Astrocyte of the cerebellum (primary cell): Measurements from ENCODE around the gene MUC21.
"Not testable (repeated sequence)": the region's sequence is repeated elsewhere in the genome, so short reads cannot be mapped to it uniquely, and the experiment has no call there.

Source experiments
- DNase-seq: peaks from one replicate; pipeline ENCODE4 v3.0.0-alpha.2; 2011; ENCODE audit warnings: low read depth
- H3K4me3 ChIP-seq: 2 replicates; pipeline ENCODE4 v1.5.1; 2011; ENCODE audit warnings: mild to moderate bottlenecking, low read depth, low read length, moderate library complexity
- CTCF ChIP-seq: IDR thresholded peaks from 2 replicates; pipeline ENCODE4 v1.5.1; 2012; ENCODE audit warnings: low read length, low read depth, moderate library complexity, mild to moderate bottlenecking; ENCODE audit errors: missing control alignments
- in situ Hi-C: cut with HindIII; loops from 2 replicates; pipeline ENCODE4 v1.10.0; 2017; ENCODE audit warnings: low sequenced_read_pairs

Gene MUC21

DNA sequence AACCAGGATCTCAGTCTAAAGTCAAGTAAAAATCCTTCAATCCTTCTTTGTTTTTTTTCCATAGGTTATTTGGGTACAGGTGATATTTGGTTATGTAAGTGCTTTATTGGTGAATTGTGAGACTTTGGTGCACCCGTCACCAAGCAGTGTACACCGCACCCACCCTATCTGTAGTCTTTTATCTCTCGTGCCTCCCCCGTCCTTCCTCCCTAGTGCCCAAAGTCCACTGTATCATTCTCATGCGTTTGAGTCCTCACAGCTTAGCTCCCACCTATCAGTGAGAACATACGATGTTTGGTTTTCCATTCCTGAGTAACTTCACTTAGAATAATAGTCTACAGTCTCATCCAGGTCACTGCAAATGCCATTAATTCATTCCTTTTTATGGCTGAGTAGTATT, 27.6 kb downstream of the MUC21 start:
- H3K4me3 ChIP-seq = no peak overlapping the region
- in situ Hi-C loops = no loop called here
- TF ChIP-seq CTCF = no peak
- no peak for DNase-seq

- no peak for TF ChIP-seq CTCF
- in situ Hi-C loops = no loop called here
- no peak overlapping the region for H3K4me3 ChIP-seq
- DNase-seq = no peak
Observed at GRCh38 chr6:31016659-31017299, 33.3 kb downstream of the MUC21 start.

DNA sequence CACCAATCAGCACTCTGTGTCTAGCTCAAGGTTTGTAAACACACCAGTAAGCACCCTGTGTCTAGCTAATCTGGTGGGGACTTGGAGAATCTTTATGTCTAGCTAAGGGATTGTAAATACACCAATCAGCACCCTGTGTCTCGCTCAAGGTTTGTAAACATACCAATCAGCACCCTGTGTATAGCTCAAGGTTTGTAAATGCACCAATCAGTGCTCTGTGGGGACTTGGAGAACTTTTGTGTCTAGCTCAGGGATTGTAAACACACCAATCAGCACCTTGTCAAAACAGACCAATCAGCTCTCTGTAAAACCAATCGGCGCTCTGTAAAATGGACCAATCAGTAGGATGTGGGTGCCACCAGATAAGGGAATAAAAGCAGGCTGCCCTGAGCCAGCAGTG, 33.9 kb downstream of the MUC21 start:
- DNase-seq, in situ Hi-C loops, H3K4me3 ChIP-seq: not testable (repeated sequence)

GRCh38 chr6:31020057-31020456, 36.5 kb downstream of the MUC21 start:
- no peak overlapping the region for H3K4me3 ChIP-seq
- no peak for DNase-seq
- in situ Hi-C loops = no loop called here
- TF ChIP-seq CTCF = no peak

GRCh38 chr6:31020631-31021255, 37.2 kb downstream of the MUC21 start:
- H3K4me3 ChIP-seq, in situ Hi-C loops, DNase-seq: not testable (repeated sequence)

DNA sequence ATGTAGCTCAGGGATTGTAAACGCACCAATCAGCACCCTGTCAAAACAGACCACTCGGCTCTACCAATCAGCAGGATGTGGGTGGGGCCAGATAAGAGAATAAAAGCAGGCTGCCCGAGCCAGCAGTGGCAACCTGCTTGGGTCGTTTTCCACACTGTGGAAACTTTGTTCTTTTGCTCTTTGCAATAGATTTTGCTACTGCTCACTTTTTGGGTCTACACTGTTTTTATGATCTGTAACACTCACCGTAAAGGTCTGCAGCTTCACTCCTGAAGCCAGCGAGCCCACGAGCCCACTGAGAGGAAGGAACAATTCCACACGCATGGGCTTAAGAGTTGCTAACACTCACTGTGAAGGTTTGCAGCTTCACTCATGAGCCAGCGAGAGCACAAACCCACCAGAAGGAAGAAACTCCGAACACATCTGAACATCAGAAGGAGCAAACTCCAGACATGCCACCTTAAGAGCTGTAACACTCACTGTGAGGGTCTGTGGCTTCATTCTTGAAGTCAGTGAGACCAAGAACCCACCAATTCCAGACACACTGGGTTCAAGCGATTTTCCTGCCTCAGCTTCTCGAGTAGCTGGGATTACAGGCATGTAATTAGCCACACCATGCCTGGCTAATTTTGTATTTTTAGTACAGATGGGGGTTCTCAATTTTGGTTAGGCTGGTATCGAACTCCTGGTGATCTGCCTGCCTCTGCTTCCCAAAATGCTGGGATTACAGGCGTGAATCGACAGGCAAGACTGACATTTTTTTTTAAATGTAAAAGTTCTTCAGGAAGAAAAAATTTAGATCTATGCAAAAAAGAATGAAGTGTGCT, 38.4 kb downstream of the MUC21 start:
- H3K4me3 ChIP-seq, in situ Hi-C loops, DNase-seq: not testable (repeated sequence)

DNA sequence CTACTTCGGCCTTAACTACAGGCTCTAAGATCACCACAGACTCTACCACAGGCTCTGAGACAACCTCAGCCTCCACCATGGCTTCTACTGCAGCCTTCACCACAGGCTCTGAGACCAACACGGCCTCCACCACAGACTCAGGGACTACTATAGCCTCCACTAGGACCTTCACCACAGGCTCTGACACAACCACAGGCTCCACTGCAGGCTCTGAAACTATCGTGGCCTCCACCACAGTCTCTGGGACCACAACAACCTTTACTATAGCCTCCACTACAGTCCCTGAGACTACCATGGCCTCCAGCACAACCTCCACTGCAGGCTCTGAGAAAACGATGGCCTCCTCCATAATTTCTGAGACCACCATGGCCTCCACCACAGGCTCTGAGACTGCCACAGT, 42.1 kb downstream of the MUC21 start:
- no peak for DNase-seq
- TF ChIP-seq CTCF = no peak
- in situ Hi-C loops = no loop called here

DNA sequence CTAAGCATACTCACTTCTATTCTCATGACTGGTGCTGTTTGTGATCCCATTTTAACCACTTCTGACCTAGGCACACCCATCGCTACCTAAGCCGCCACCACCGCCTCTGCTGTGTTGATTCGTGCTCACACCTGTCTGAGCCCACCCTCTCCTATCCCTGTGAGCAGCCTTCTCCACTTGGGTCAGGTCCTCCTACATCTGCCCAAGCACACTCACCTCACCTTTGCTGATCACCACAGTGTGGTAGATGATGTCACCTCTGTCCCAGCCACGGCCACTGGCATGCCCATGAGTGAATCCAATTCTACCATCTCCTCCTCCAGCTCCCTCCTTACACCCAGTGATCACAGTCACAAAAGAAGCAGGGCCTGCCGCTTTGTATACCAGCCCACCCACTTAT, 47.6 kb downstream of the MUC21 start:
- TF ChIP-seq CTCF = no peak
- in situ Hi-C loops = no loop called here
- H3K4me3 ChIP-seq = no peak overlapping the region
- DNase-seq = no peak

More for the DNA sequence above, 42.1 kb downstream of the MUC21 start:
- no peak overlapping the region for H3K4me3 ChIP-seq
